Stimulated activated CD4-positive, alpha-beta T cell treated with anti-CD3 and anti-CD28 coated beads, Interleukin-1b, Interleukin-23, amount 100 ng/mL, for 4 hours (primary cell): ENCODE results near the gene NDUFAF3.
A peak's percentile ranks its signal among the peaks of the same experiment; 100 is the strongest.
"Not testable (repeated sequence)": the region's sequence is repeated elsewhere in the genome, so short reads cannot be mapped to it uniquely, and the experiment has no call there.

Experiments used
- DNase-seq, 2 donors: peaks; one replicate each; pipeline ENCODE4 v3.0.0-alpha.2; 2020; ENCODE audit warnings: low read depth in 2 of 2

NDUFAF3 gene

DNA sequence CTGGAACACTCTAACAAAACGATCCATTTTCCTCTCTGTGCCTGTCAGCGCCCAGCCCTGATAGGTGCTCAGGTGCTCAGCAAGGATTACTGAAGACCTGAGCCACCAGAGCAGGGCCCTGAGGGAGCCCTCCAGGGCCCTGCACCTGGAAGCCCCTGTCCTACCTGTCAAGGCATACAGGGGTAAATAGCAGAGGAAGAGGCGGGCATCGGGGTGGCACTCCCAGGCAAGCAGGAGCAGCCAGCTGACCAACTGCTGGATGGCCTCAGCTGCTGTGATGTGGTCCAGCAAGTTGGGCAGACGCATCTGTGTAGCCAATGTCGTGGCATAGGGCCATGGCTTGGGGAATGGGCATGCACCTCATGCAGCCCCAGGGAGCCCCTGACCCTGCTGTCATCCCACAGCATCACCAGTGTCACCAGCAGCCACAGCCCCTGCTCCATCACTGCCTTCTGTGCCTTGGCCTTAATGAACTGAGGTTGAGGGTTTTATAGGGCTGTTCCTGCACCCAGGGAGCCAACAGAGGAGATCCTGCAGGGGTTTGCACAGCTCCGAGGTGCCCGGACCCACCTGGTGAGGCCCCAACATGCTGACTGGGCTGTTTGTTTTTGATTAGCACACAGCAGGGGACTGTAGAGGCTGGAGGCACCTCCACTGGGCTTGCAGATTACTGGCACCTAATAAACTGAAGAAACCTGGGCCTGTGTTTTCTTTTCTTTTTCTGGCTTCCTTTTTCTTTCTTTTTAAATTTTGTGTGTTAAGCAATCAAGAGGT, 22.6 kb upstream of the NDUFAF3 start:
- no peak for DNase-seq

DNA sequence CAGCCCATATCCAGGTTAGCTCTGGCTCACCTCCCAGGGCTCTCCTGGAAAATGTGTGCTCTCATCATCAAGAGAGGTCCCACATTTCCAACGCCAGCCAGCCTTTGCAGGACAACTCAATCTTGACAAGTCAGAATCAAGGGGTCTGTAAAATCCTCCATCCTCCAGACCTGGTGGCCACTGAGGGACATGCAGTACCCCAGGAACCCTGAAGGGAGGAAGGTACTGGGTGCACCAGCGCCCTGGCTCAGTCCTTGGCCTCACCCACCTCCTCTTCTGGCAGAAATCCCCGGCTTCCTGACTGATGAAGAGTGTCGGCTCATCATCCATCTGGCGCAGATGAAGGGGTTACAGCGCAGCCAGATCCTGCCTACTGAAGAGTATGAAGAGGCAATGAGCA, 20.8 kb upstream of the NDUFAF3 start:
- DNase-seq: no peak

DNA sequence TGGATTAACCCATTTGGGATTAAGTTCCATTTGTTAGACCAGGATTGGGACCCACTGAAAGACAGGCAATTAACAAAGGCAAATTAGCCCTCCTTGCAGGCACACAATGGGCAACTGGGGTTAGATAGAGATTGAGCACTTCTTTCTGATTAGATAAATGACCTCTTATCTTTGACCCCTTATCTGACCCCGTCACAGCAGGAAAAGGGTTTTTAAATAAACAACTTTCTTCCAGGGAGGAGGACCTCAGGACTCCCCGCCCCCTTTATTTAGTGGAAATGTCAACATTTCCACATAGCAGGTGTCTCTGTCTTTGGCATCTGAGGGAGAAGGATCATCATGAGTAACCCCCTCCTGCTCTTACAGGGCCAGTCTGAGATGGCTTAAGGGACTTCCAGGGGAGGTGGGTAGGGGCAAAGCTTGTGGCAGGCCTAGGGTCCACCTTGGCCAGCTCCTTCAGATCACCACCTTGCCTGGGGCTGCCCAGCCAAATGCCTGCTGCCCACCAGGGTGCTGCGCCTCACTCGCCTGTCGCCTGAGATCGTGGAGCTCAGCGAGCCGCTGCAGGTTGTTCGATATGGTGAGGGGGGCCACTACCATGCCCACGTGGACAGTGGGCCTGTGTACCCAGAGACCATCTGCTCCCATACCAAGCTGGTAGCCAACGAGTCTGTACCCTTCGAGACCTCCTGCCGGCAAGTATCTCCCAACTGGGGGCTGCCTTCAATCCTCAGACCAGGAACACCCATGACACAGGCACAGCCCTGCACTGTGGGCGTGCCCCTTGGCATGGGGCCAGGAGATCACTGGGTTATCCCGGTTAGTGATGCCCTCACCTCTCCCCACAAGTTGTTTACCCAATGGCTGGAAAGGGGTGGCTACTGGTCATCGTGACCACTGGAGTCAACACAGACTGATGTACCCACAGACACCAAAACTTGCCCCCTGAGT, 17.3 kb upstream of the NDUFAF3 start:
- DNase-seq: no peak

DNA sequence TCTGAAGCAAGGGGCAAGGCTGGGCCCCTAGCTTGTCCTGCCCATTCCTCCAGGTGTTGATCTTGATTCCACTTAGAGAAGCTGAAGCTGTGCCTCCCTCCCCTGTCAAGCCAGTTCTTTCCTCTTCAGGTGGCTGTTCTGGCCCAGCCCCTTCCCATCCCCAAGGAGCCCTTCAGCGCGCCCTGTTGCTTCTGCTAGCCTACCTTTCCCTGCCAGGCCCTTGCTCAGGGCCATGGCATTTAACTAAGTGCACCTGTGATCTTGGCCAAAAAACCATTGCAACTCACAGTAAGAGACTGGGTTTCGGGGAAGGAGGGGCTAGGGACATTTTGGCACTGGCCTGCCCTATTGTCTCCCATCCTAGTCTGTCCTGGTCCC, 16.6 kb upstream of the NDUFAF3 start:
- no peak for DNase-seq

GRCh38 chr3:49005998-49006397, 15.9 kb upstream of the NDUFAF3 start:
- no peak for DNase-seq

DNA sequence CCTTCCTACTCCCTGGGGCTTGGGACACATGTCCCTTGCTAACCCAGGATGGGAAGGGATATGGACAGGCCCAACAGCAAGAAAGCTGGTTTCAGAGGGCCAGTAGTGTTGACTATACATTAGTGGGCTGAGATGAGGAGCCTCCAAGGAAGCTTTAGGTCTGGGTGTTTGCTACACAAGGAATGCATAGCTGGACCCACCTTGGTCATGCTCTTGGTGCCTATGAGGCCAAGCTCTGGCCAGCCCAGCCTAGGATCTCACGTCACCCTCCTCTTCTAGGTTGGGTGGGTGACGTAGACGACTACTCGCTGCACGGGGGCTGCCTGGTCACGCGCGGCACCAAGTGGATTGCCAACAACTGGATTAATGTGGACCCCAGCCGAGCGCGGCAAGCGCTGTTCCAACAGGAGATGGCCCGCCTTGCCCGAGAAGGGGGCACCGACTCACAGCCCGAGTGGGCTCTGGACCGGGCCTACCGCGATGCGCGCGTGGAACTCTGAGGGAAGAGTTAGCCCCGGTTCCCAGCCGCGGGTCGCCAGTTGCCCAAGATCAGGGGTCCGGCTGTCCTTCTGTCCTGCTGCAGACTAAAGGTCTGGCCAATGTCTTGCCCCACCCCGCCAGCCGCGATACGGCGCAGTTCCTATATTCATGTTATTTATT, 15.4 kb upstream of the NDUFAF3 start:
- no peak for DNase-seq

DNA sequence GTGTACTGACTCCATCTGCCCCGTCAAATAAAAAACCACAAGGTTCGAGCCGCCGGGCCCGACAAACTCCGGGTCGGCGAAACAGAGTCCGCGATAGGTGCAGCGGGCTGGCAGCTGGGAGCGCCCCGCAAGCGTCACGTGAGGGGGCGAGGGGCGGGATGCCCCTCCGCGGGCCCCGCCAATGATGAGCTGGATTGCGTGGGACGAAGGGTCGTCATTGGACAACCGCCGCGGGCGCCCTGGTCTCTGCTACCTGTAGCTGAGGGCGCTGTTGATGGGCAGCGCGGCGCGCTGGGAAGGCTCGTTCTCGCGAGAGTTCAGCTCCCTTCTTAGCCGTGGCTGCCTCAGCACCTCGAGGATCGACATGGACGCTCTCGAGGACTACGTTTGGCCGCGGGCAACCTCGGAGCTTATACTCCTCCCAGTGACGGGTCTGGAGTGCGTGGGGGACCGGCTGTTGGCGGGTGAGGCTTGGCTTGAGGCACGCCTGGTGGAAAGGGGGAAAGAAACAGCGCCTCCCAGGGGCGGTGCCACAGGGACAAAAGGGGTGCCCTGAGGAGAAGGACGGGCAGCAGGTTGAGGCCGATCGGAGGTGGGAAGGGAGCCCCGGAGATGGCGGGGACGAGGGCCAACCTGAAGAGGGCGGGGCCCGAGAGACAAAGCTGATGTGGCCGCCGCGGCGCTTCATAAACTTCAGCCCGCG, 14.7 kb upstream of the NDUFAF3 start, which contains the start of gene WDR6:
TSS of gene WDR6 (plus strand) at position 324 of the 703 bp plus-strand sequence. CDS start at position 365, 41 bp downstream.
- DNase-seq: peak; percentile 91 to 92

DNA sequence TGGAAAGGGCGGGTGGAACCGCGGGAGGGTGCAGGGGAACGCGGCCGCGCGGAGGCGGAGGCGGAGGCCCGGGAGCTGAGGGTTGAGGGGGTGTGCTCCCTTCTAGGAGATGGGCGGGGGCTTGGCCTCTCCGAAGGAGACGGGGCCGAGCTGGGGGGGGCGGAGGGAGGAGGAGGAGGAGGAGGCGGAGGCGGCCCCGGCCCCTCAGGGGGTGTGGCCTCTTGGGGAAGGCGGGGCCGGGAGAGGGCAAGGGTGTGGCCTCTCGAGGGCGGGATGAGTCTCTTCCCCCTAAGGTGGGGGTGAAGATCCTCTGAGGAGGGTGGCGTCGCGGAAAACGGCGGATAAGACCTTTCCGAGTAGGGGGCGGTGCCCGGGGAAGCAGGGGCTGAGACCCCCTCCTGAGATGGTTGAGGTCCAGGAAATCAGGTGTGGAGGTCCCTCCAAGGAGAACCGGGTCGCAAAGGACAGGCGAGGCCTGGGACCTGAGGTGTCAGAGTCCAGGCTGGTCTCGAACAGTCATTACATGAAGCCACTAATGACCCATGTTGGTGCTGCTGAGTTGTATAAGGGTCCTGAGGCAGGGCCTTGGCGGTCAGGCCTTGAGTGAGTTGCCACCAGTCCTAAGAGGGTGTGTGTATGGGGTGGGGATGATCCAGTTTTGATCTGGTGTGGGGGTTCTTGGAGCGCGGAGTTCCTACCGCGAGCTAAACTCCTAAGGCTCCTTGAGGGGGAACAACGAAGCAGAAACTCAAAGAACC, 14.0 kb upstream of the NDUFAF3 start:
- peak; percentile 87 to 91 for DNase-seq

GRCh38 chr3:49008627-49009026, 13.3 kb upstream of the NDUFAF3 start:
- DNase-seq: not testable (repeated sequence)

GRCh38 chr3:49009396-49009795, 12.5 kb upstream of the NDUFAF3 start:
- no peak for DNase-seq

DNA sequence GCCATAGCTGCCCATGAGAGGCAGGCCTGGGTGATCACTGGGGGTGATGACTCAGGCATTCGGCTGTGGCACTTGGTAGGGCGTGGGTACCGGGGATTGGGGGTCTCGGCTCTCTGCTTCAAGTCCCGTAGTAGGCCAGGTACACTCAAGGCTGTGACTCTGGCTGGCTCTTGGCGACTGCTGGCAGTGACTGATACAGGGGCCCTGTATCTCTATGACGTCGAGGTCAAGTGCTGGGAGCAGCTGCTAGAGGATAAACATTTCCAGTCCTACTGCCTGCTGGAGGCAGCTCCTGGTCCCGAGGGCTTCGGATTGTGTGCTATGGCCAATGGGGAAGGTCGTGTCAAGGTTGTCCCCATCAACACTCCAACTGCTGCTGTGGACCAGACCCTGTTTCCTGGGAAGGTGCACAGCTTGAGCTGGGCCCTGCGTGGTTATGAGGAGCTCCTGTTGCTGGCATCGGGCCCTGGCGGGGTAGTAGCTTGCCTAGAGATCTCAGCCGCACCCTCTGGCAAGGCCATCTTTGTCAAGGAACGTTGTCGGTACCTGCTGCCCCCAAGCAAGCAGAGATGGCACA, 9.4 kb upstream of the NDUFAF3 start:
- DNase-seq: no peak

DNA sequence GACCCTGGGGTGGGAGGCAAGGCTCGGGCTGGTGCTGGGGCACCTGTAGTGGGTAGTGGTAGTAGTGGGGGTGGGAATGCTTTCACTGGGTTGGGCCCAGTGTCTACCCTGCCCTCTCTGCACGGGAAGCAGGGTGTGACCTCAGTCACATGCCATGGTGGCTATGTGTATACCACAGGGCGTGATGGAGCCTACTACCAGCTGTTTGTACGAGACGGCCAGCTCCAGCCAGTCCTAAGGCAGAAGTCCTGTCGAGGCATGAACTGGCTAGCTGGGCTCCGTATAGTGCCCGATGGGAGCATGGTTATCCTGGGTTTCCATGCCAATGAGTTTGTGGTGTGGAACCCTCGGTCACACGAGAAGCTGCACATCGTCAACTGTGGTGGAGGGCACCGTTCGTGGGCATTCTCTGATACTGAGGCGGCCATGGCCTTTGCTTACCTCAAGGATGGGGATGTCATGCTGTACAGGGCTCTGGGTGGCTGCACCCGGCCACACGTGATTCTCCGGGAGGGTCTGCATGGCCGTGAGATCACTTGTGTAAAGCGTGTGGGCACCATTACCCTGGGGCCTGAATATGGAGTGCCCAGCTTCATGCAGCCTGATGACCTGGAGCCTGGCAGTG, 8.7 kb upstream of the NDUFAF3 start:
- DNase-seq: no peak

GRCh38 chr3:49013738-49014660, 7.9 kb upstream of the NDUFAF3 start:
- no peak for DNase-seq

- DNase-seq: no peak
Observed at GRCh38 chr3:49015072-49015471, 6.8 kb upstream of the NDUFAF3 start.

GRCh38 chr3:49015765-49016164, 6.2 kb upstream of the NDUFAF3 start:
- no peak for DNase-seq

GRCh38 chr3:49016414-49017228, 5.3 kb upstream of the NDUFAF3 start:
- DNase-seq: no peak

DNA sequence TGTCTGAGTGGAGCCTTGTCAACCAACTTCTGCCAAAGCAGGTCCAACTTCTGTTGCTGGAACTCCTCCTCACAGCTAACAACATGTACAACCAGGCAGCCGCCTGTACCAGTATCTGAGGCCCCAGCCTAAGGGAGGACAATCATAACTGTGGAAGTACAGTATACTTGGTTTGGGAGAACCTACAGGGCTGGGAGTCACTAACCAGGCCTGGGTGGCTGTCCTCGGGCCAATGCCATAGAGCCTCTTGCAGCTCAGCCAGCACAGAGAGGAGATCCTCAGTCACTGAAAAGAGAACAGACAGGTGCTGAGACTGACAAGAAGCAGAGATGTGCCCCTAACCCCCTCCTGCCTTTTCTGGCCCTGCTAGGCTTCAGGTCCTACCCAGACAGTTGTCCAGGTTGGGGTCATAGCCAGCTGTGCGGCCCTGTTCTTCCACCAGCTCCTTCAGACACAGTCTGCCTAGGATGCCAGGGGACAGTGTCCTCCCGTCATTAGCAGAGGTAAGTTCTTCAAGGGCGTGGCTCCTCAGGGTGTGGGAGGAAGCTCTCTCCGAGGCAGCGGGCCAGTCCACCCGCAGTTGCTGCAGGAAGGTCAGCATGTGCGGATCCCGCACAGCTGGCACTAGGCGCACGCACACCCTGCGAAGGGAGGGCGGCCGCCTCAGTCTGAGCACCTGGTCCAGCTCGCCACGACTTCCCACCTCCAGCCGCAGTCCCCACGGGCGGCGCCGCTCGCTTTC, 4.5 kb upstream of the NDUFAF3 start:
- no peak for DNase-seq
